HepG2 (cell line): ENCODE data around the gene VKORC1. TPM values are rescaled to one million over a fixed set of nuclear protein-coding genes. Genes with fewer than 3 reads are reported as not detected.
A peak's percentile ranks its signal among the peaks of the same experiment; 100 is the strongest.

Experiments used
- ATAC-seq: fragments of 200-7000 bp; cut with Tn5 transposase; 3 replicates; pipeline ENCODE4 v1.9.1; 2020; ENCODE audit warnings: mild to moderate bottlenecking, moderate library complexity
- BruUV-seq: library from RNA; stranded (reverse); fragments of 400-500 nt; replicated peaks from 2 replicates; lab custom pipeline; 2021; lab: Mats Ljungman, UMichigan
- CTCF ChIA-PET: fragments of 300-600 bp; formaldehyde crosslinking; extraction: SDS; loops from one replicate; lab custom pipeline; 2021; ENCODE audit warnings: low total read pairs, inconsistent platforms, low intra/inter-chr PET ratio; lab: Yijun Ruan, JAX
- POLR2A ChIA-PET: fragments of 350-600 bp; sonication (Branson Sonifier 250); formaldehyde crosslinking; loops from one replicate; lab custom pipeline; 2020; ENCODE audit warnings: antibody characterized with exemption, inconsistent platforms; lab: Yijun Ruan, JAX
- DNase-seq: peaks from one replicate; pipeline ENCODE4 v3.0.0-alpha.2; 2015; ENCODE audit warnings: low spot score
- FAIRE-seq: peaks from 3 replicates; lab custom pipeline; 2011; peaks lifted over from hg19 to GRCh38; lab: Jason Lieb, UNC
- H2AFZ ChIP-seq: one replicate; pipeline ENCODE4 v1.6.1; 2011; ENCODE audit warnings: low read length, inconsistent platforms
- H3K27ac ChIP-seq: fragments of 300-600 bp; 3 replicates; pipeline ENCODE4 v1.8.0; 2011; ENCODE audit warnings: mixed run types, mild to moderate bottlenecking, mixed read lengths, low read length, inconsistent platforms; ENCODE audit not compliant: insufficient read depth; ENCODE audit errors: extremely low read length
- H3K27me3 ChIP-seq, 2 experiments: fragments of 200-600 bp in 1 of 2; 2 replicates in 1 of 2; 3 replicates in 1 of 2; pipeline versions ENCODE4 v1.6.0 to v1.8.0; 2011; ENCODE audit warnings: low read length in 2 of 2, mild to moderate bottlenecking in 2 of 2, moderate library complexity in 2 of 2, inconsistent platforms in 1 of 2; ENCODE audit not compliant: insufficient read depth in 2 of 2, control insufficient read depth in 1 of 2
- H3K36me3 ChIP-seq, 2 experiments: fragments of 200-600 bp in 1 of 2; replicated peaks in 1 of 2; 2 replicates in 1 of 2; 3 replicates in 1 of 2; pipeline versions ENCODE4 v1.5.1 to v1.8.0; 2011; ENCODE audit warnings: low read length in 2 of 2, inconsistent platforms in 1 of 2; ENCODE audit not compliant: insufficient read depth in 2 of 2, control insufficient read depth in 1 of 2
- H3K4me1 ChIP-seq: 2 replicates; pipeline ENCODE4 v1.5.1; 2012; ENCODE audit warnings: low read length, inconsistent platforms; ENCODE audit not compliant: insufficient read depth
- H3K4me2 ChIP-seq: 2 replicates; pipeline ENCODE4 v1.6.0; 2011; ENCODE audit warnings: low read depth, low read length, inconsistent platforms
- H3K4me3 ChIP-seq, 3 experiments: fragments of 200-600 bp in 1 of 3; sonication (generic), shearing (Covaris generic) in 1 of 3; replicated peaks in 1 of 3; 2 replicates each; pipeline ENCODE4 v1.5.1; 2011 to 2016; ENCODE audit warnings: low read length in 3 of 3, inconsistent platforms in 2 of 3, low read depth in 2 of 3, mild to moderate bottlenecking in 2 of 3, control low read depth in 1 of 3, mixed read lengths in 1 of 3; ENCODE audit not compliant: insufficient read depth in 1 of 3
- H3K79me2 ChIP-seq: one replicate; pipeline ENCODE4 v1.6.1; 2011; ENCODE audit warnings: low read length, inconsistent platforms; ENCODE audit not compliant: insufficient read depth
- H3K9ac ChIP-seq: 2 replicates; pipeline ENCODE4 v1.6.0; 2011; ENCODE audit warnings: mild to moderate bottlenecking, low read depth, low read length, inconsistent platforms; ENCODE audit not compliant: insufficient read depth
- H3K9me3 ChIP-seq: 2 replicates; pipeline ENCODE4 v1.5.1; 2012; ENCODE audit warnings: mild to moderate bottlenecking, low read length
- H4K20me1 ChIP-seq: 2 replicates; pipeline ENCODE4 v1.6.0; 2011; ENCODE audit warnings: inconsistent platforms, mild to moderate bottlenecking, low read length, moderate library complexity; ENCODE audit not compliant: insufficient read depth
- AGO1 ChIP-seq: fragments of 200-400 bp; formaldehyde crosslinking; IDR thresholded peaks from 2 replicates; pipeline ENCODE4 v1.6.1; 2017; ENCODE audit warnings: mild to moderate bottlenecking, low read depth, low read length, moderate library complexity; ENCODE audit not compliant: poor library complexity, severe bottlenecking
- AGO2 ChIP-seq: fragments of 200-400 bp; formaldehyde crosslinking; optimal IDR thresholded peaks from 2 replicates; pipeline ENCODE3; 2017; ENCODE audit warnings: mild to moderate bottlenecking, low read depth, low read length, moderate library complexity
- CTCF ChIP-seq: sonication (generic); formaldehyde crosslinking; IDR thresholded peaks from 2 replicates; pipeline ENCODE4 v1.5.0; 2020; ENCODE audit warnings: mild to moderate bottlenecking, missing genetic modification reagents, moderate library complexity
- HNF1B ChIP-seq: sonication (generic); formaldehyde crosslinking; IDR thresholded peaks from 2 replicates; pipeline ENCODE4 v1.5.1; 2020; ENCODE audit warnings: mild to moderate bottlenecking, moderate library complexity, missing genetic modification reagents
- MIER3 ChIP-seq: IDR thresholded peaks from 2 replicates; pipeline ENCODE4 v1.6.1; 2016; ENCODE audit warnings: missing compliant biosample characterization, borderline replicate concordance
- POLR2A ChIP-seq, 2 experiments: IDR thresholded peaks; 2 replicates each; pipeline ENCODE4 v1.6.1; 2011; ENCODE audit warnings: low read depth in 2 of 2, low read length in 2 of 2, mild to moderate bottlenecking in 1 of 2, moderate library complexity in 1 of 2; ENCODE audit not compliant: insufficient read depth in 1 of 2
- POLR2G ChIP-seq: fragments of 200-400 bp; formaldehyde crosslinking; IDR thresholded peaks from 2 replicates; pipeline ENCODE4 v1.6.1; 2018; ENCODE audit warnings: mild to moderate bottlenecking, low read depth, low read length, moderate library complexity
- RBFOX2 ChIP-seq: fragments of 200-400 bp; formaldehyde crosslinking; IDR thresholded peaks from 2 replicates; pipeline ENCODE4 v1.6.1; 2017; ENCODE audit warnings: low read depth, mild to moderate bottlenecking, low read length
- RBM22 ChIP-seq: fragments of 200-400 bp; formaldehyde crosslinking; optimal IDR thresholded peaks from 2 replicates; pipeline ENCODE3; 2017; ENCODE audit warnings: mild to moderate bottlenecking, low read length, moderate library complexity
- SSRP1 ChIP-seq: IDR thresholded peaks from 2 replicates; pipeline ENCODE4 v1.6.1; 2016; ENCODE audit warnings: control low read depth
- TBX2 ChIP-seq: sonication (generic); formaldehyde crosslinking; IDR thresholded peaks from 2 replicates; pipeline ENCODE4 v1.5.0; 2020; ENCODE audit warnings: missing genetic modification reagents, mild to moderate bottlenecking, borderline replicate concordance
- ZNF3 ChIP-seq: IDR thresholded peaks from 2 replicates; pipeline ENCODE4 v1.7.0; 2017; ENCODE audit warnings: inconsistent platforms
- WGBS: methylation state at CpG from one replicate; pipeline ENCODE4 v1.1.6; 2017; ENCODE audit warnings: low lambda C conversion rate; 5-methylcytosine and 5-hydroxymethylcytosine counted together
- in situ Hi-C: cut with HindIII; loops from 2 replicates; pipeline ENCODE4 v1.10.0; 2017; ENCODE audit warnings: low pct_unique_long_range_greater_than_20kb; ENCODE audit not compliant: extremely low pct_ligation_motif_present
- intact Hi-C: fragments of 100-400 bp; cut with micrococcal nuclease; formaldehyde crosslinking; loops from one replicate; pipeline ENCODE4 v1.10.0; 2022; ENCODE audit not compliant: unreplicated experiment
- polyA plus RNA-seq, 8 experiments: library from polyadenylated mRNA; depleted of rRNA in 3 of 8; stranded (reverse) in 7 of 8; unstranded in 1 of 8; fragments of >200 nt; fragmentation: Illumina TruSeq in 4 of 8; extraction: Trizol in 4 of 8; gene quantifications; 2 replicates each; pipeline versions ENCODE4 v1.2.1 to v1.2.3, GENCODE V29; 2011 to 2016; ENCODE audit warnings: low read depth in 4 of 8, missing spikeins in 1 of 8, mixed read lengths in 1 of 8; ENCODE audit not compliant: insufficient read depth in 1 of 8
- total RNA-seq, 5 experiments: library from RNA; depleted of rRNA; stranded (reverse); fragments of >200 nt; fragmentation: Illumina TruSeq; extraction: Trizol; gene quantifications; 2 replicates each; pipeline ENCODE4 v1.2.3, GENCODE V29; 2016; ENCODE audit warnings: low read depth in 1 of 5
- TF ChIP-seq, protein P1 (sequence below): IDR thresholded peaks from 2 replicates; pipeline ENCODE4 v1.6.1; 2018; ENCODE audit warnings: missing genetic modification reagents, mild to moderate bottlenecking, missing compliant biosample characterization
- TF ChIP-seq, protein P2 (sequence below): sonication (generic); formaldehyde crosslinking; IDR thresholded peaks from 2 replicates; pipeline ENCODE4 v1.5.0; 2020; ENCODE audit warnings: missing genetic modification reagents, mild to moderate bottlenecking, borderline replicate concordance

VKORC1 gene
- total and polyA plus RNA-seq, 2 of the 13 experiments (the other 11 are each of a cell fraction or from before 2014, with no cell fraction given): 141 to 615 TPM

GRCh38 chr16:31082368-31083045, 12.1 kb downstream of the VKORC1 start (continued):
- TF ChIP-seq MIER3 (CRISPR knock-in tag) (no peak), TBX2 (CRISPR knock-in tag) (0 out of 2 replicates have a peak, but pooled peaks have one; percentile 32), SSRP1 (CRISPR knock-in tag) (0 out of 2 replicates have a peak, but pooled peaks have one; percentile 59), HNF1B (CRISPR knock-in tag) (0 out of 2 replicates have a peak, but pooled peaks have one; percentile 43)

- FAIRE-seq: no peak
- no TSS peak for BruUV-seq
- H3K4me1 ChIP-seq: no peaks in the 10 kb centered on the region
- in situ Hi-C loops (no loop called here), intact Hi-C loops (no loop called here)
- peaks cover under 1% of the 10 kb centered on the region for H3K79me2 ChIP-seq
- peaks cover 29 to 45% of the 10 kb centered on the region in 2 experiments for H3K36me3 ChIP-seq
- no peak overlapping the region for H3K27ac ChIP-seq
- DNase-seq: no peak
- TF ChIP-seq POLR2A (IDR thresholded peaks at IDR 0.05; ENCODE audit: insufficient read depth in 1 of 2, low read depth in 2 of 2, low read length in 2 of 2): peak in 1 of 2 experiments; percentile 34; a peak in 1 of 4 replicates
- peak; percentile 5 for TF ChIP-seq RBM22
- TF ChIP-seq AGO1: peak; percentile 8
- TF ChIP-seq AGO2: peak; percentile 98
- no peak for TF ChIP-seq ZNF3
- peak; percentile 58; the same call in 1 of the 2 replicates for TF ChIP-seq POLR2G
- peak; percentile 73 for TF ChIP-seq RBFOX2
- TF ChIP-seq, protein P1, sequence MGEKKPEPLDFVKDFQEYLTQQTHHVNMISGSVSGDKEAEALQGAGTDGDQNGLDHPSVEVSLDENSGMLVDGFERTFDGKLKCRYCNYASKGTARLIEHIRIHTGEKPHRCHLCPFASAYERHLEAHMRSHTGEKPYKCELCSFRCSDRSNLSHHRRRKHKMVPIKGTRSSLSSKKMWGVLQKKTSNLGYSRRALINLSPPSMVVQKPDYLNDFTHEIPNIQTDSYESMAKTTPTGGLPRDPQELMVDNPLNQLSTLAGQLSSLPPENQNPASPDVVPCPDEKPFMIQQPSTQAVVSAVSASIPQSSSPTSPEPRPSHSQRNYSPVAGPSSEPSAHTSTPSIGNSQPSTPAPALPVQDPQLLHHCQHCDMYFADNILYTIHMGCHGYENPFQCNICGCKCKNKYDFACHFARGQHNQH (CRISPR knock-in tag): no peak
- TF ChIP-seq, protein P2, sequence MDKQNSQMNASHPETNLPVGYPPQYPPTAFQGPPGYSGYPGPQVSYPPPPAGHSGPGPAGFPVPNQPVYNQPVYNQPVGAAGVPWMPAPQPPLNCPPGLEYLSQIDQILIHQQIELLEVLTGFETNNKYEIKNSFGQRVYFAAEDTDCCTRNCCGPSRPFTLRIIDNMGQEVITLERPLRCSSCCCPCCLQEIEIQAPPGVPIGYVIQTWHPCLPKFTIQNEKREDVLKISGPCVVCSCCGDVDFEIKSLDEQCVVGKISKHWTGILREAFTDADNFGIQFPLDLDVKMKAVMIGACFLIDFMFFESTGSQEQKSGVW (CRISPR knock-in tag): no peak
- TF ChIP-seq CTCF (CRISPR knock-in tag): no peak
- no peaks in the 10 kb centered on the region for H3K27me3 ChIP-seq
- H3K4me3 ChIP-seq: no peak overlapping the region
- no peak overlapping the region for H3K9ac ChIP-seq
- no peak overlapping the region for H3K4me2 ChIP-seq
- no peak for ATAC-seq
- ChIA-PET CTCF (no interaction called here), POLR2A (no interaction called here)
- no peaks in the 10 kb centered on the region for H3K9me3 ChIP-seq
- no peaks in the 10 kb centered on the region for H4K20me1 ChIP-seq
- no peak overlapping the region for H2AFZ ChIP-seq
- WGBS: 96% methylated on average over 26 of the region's 26 CpGs
Measured at GRCh38 chr16:31081428-31082351, 12.9 kb downstream of the VKORC1 start.
